IgD-negative memory B cell (primary cell): Measurements from ENCODE around the gene CACNA2D3. TPM values are rescaled to one million over a fixed set of nuclear protein-coding genes. Genes with fewer than 3 reads are reported as not detected.

Experiments used
- H3K27ac Mint-ChIP-seq, 3 donors: one replicate each; pipeline ENCODE4 v1.8.0; 2020 to 2022; ENCODE audit warnings: mild to moderate bottlenecking in 3 of 3, mixed read lengths in 3 of 3, moderate library complexity in 1 of 3
- H3K27me3 Mint-ChIP-seq: one replicate; pipeline ENCODE4 v1.8.0; 2021; ENCODE audit warnings: mixed read lengths
- H3K36me3 Mint-ChIP-seq: one replicate; pipeline ENCODE4 v1.8.0; 2020; ENCODE audit warnings: mild to moderate bottlenecking, mixed read lengths
- H3K4me1 Mint-ChIP-seq, 3 donors: one replicate each; pipeline ENCODE4 v1.8.0; 2020 to 2022; ENCODE audit warnings: mixed read lengths in 3 of 3, mild to moderate bottlenecking in 1 of 3
- H3K4me3 Mint-ChIP-seq, 4 donors: one replicate each; pipeline ENCODE4 v1.8.0; 2020 to 2022; ENCODE audit warnings: mild to moderate bottlenecking in 4 of 4, mixed read lengths in 4 of 4, moderate library complexity in 3 of 4
- H3K9me3 Mint-ChIP-seq, 3 donors: one replicate each; pipeline ENCODE4 v1.8.0; 2020 to 2021; ENCODE audit warnings: mixed read lengths in 3 of 3, mild to moderate bottlenecking in 1 of 3
- polyA plus RNA-seq: library from polyadenylated mRNA; unstranded; fragments of 300-500 nt; fragmentation: Illumina TruSeq; gene quantifications from one replicate; pipeline ENCODE4 v1.2.3, GENCODE V29; 2021

The CACNA2D3 gene
- polyA plus RNA-seq, 1 donor from 2014 or later = not detected

GRCh38 chr3:54856271-54856670, 733.9 kb downstream of the CACNA2D3 start:
- Mint-ChIP-seq H3K36me3 (no peaks in the 10 kb centered on the region), H3K27ac (no peak overlapping the region), H3K27me3 (no peaks in the 10 kb centered on the region), H3K4me1 (no peaks in the 10 kb centered on the region), H3K4me3 (no peak overlapping the region), H3K9me3 (no peaks in the 10 kb centered on the region)

GRCh38 chr3:54857343-54857742, 735.0 kb downstream of the CACNA2D3 start:
- H3K27ac Mint-ChIP-seq = no peak overlapping the region
- no peak overlapping the region for H3K4me3 Mint-ChIP-seq
- H3K4me1 Mint-ChIP-seq = no peaks in the 10 kb centered on the region
- H3K36me3 Mint-ChIP-seq = no peaks in the 10 kb centered on the region
- H3K9me3 Mint-ChIP-seq = no peaks in the 10 kb centered on the region
- no peaks in the 10 kb centered on the region for H3K27me3 Mint-ChIP-seq

DNA sequence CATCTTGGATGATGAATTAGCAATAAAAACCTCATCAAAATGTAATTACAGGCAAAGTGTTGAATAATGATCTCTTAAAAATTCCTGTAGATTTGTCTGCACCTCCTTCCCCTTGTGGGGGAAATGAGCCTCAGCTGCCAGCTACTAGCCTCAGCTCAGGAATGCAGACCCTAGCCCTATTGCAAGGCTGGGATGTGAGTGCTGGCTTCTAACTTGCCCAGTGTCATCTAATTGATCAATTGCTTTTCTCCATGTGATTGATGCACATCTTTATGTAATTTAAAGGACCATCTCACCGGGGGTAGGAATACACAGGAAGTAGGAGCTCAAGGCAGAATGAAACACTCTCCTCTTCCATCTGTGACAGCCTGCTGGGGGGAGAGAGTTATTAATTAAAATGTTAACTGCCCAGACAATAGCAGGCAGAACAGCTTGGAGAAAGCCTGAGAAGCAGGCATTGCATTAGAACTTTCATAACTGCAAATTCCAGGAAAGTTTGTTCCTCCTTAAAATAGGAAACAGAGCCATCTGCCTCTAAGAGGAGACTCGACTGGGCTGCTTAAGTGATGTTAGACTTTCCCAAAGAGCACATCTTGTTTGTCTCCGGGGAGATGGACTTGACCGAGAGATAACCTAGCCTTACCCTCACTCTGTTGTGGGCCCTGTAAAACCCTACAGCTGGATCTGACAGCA, 735.9 kb downstream of the CACNA2D3 start:
- Mint-ChIP-seq H3K36me3 (no peaks in the 10 kb centered on the region), H3K27me3 (no peaks in the 10 kb centered on the region), H3K27ac (no peak overlapping the region), H3K9me3 (no peaks in the 10 kb centered on the region), H3K4me1 (no peaks in the 10 kb centered on the region), H3K4me3 (no peak overlapping the region)

DNA sequence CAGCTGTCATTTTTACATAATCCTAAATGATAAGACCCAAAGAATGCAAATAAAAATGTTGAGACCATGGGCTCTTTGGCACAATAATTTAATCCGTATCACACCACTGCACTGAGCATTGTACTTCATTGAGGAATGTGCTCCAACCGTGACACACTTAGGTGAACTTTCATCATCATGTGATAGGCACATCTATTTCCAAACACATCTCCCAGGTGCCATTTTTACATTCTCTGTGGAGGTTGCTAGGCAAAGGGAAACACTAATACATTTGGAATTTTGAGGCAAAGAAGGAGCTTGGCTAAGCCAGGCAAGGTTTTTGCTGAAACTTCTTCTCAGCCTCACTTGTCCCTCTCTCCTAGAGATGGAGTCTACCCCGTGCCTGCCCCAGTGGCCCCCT, 736.8 kb downstream of the CACNA2D3 start:
- Mint-ChIP-seq H3K27me3 (no peaks in the 10 kb centered on the region), H3K4me3 (no peak overlapping the region), H3K27ac (no peak overlapping the region), H3K4me1 (no peaks in the 10 kb centered on the region), H3K9me3 (peaks cover 0 to 2% (median 0%) of the 10 kb centered on the region in 3 donors), H3K36me3 (no peaks in the 10 kb centered on the region)

DNA sequence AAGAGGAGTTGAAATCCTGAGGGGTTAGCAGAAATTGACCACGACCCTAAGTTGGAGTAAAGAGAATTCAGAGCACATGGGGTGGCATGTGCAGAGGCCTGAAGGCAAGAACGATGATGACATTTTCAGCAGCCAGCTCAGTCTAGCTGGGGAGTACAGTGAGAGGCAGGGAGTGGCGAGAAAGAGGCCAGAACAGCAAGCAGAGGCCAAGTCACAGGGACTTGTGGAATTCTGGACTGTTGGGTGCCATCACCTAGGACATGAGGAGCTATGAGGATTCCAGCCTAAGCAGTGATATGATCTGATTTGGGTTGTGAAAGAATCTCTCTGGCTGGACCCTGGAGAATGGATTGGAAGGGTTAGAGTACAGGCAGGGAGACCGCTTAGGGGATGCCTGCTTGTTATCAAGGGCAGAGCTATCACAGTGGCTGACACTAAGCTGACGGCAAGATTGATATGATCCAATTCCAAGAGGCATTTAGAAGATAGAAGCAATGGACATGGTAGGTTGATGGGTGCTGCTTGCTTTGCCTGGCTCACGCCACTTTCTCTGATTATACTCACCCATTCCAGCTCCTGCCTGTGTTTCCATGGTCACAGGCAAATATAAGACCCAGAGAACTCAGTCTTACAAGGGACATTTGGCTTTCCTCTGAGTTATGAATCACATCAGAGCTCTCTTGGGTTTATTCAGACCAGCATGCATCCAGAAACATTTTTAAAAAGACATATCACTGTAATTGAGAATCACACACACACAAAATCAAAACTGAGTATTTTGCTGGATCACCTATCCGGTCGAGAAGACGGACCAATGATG, 739.1 kb downstream of the CACNA2D3 start:
- no peak overlapping the region for H3K4me3 Mint-ChIP-seq
- no peaks in the 10 kb centered on the region for H3K4me1 Mint-ChIP-seq
- H3K9me3 Mint-ChIP-seq = peaks cover 0 to 2% (median 0%) of the 10 kb centered on the region in 3 donors
- no peaks in the 10 kb centered on the region for H3K27me3 Mint-ChIP-seq
- H3K36me3 Mint-ChIP-seq = no peaks in the 10 kb centered on the region
- H3K27ac Mint-ChIP-seq = no peak overlapping the region

GRCh38 chr3:54862526-54862925, 740.2 kb downstream of the CACNA2D3 start:
- Mint-ChIP-seq H3K4me3 (no peak overlapping the region), H3K4me1 (no peaks in the 10 kb centered on the region), H3K36me3 (no peaks in the 10 kb centered on the region), H3K9me3 (peaks cover 0 to 2% (median 0%) of the 10 kb centered on the region in 3 donors), H3K27me3 (no peaks in the 10 kb centered on the region), H3K27ac (no peak overlapping the region)

- no peak overlapping the region for H3K27ac Mint-ChIP-seq
- H3K9me3 Mint-ChIP-seq = peaks cover 0 to 3% (median 2%) of the 10 kb centered on the region in 3 donors
- no peaks in the 10 kb centered on the region for H3K36me3 Mint-ChIP-seq
- no peaks in the 10 kb centered on the region for H3K4me1 Mint-ChIP-seq
- peaks cover under 1% of the 10 kb centered on the region for H3K27me3 Mint-ChIP-seq
- no peak overlapping the region for H3K4me3 Mint-ChIP-seq
Measured at GRCh38 chr3:54863366-54863765, 741.0 kb downstream of the CACNA2D3 start.

GRCh38 chr3:54863786-54864185, 741.4 kb downstream of the CACNA2D3 start:
- Mint-ChIP-seq H3K36me3 (no peaks in the 10 kb centered on the region), H3K27ac (no peak overlapping the region), H3K9me3 (peaks cover 0 to 3% (median 2%) of the 10 kb centered on the region in 3 donors), H3K4me3 (no peak overlapping the region), H3K4me1 (no peaks in the 10 kb centered on the region), H3K27me3 (peaks cover 1% of the 10 kb centered on the region)

GRCh38 chr3:54865316-54865715, 743.0 kb downstream of the CACNA2D3 start:
- no peak overlapping the region for H3K27ac Mint-ChIP-seq
- H3K36me3 Mint-ChIP-seq = no peaks in the 10 kb centered on the region
- H3K9me3 Mint-ChIP-seq = peaks cover 0 to 3% (median 2%) of the 10 kb centered on the region in 3 donors
- H3K4me3 Mint-ChIP-seq = no peak overlapping the region
- H3K27me3 Mint-ChIP-seq = peaks cover 1% of the 10 kb centered on the region
- no peaks in the 10 kb centered on the region for H3K4me1 Mint-ChIP-seq

DNA sequence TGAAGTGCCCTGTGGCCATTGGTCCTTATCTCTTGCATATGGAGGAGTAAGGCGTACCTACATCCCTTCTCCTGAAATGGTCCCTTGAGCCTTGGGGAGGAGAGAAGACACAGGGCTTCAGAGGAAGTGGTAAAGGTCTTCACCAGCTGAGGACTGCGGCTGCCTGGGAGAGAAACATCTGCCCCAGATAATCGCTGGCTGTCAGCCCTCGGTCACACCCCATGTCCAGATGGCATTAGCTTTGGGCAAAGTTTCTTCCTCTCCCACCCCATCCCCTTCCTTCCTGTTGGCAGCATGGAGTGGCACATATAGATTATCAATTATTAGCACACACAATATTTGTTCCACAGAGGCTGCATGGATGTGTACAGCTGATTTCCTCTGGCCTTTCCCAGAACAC, 743.9 kb downstream of the CACNA2D3 start:
- Mint-ChIP-seq H3K27ac (no peak overlapping the region), H3K9me3 (peaks cover 0 to 3% (median 2%) of the 10 kb centered on the region in 3 donors), H3K27me3 (peaks cover 1% of the 10 kb centered on the region), H3K4me1 (no peaks in the 10 kb centered on the region), H3K36me3 (no peaks in the 10 kb centered on the region), H3K4me3 (no peak overlapping the region)

DNA sequence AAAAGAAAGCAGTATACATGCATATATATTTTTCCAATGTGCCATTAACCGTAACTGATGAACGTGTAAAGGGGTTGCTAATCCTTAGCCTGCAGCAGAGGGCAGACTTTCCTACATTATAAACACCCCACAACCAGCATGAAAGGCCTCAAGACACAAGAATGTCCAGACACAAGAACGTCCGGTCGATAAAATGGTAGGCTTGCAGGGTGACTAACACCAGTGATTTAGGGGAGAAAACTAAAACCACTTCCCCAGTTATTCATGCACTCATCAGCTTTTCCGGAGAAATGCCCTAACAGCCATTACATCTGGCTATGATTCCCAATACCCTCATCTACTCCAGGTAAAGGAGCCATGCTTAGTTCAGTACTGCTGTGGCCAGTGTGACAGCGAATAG, 748.1 kb downstream of the CACNA2D3 start:
- H3K27ac Mint-ChIP-seq = no peak overlapping the region
- peaks cover 0 to 7% (median 4%) of the 10 kb centered on the region in 3 donors for H3K9me3 Mint-ChIP-seq
- H3K27me3 Mint-ChIP-seq = peaks cover 1% of the 10 kb centered on the region
- no peaks in the 10 kb centered on the region for H3K4me1 Mint-ChIP-seq
- no peak overlapping the region for H3K4me3 Mint-ChIP-seq
- no peaks in the 10 kb centered on the region for H3K36me3 Mint-ChIP-seq

GRCh38 chr3:54871867-54872266, 749.5 kb downstream of the CACNA2D3 start:
- H3K9me3 Mint-ChIP-seq = peaks cover 0 to 7% (median 7%) of the 10 kb centered on the region in 3 donors
- peaks cover 4% of the 10 kb centered on the region for H3K27me3 Mint-ChIP-seq
- H3K4me1 Mint-ChIP-seq = no peaks in the 10 kb centered on the region
- H3K36me3 Mint-ChIP-seq = no peaks in the 10 kb centered on the region
- no peak overlapping the region for H3K27ac Mint-ChIP-seq
- H3K4me3 Mint-ChIP-seq = no peak overlapping the region

GRCh38 chr3:54873059-54874010, 751.0 kb downstream of the CACNA2D3 start:
- no peaks in the 10 kb centered on the region for H3K36me3 Mint-ChIP-seq
- peaks cover 0 to 7% (median 5%) of the 10 kb centered on the region in 3 donors for H3K9me3 Mint-ChIP-seq
- no peaks in the 10 kb centered on the region for H3K4me1 Mint-ChIP-seq
- H3K4me3 Mint-ChIP-seq = no peak overlapping the region
- H3K27ac Mint-ChIP-seq = no peak overlapping the region
- peaks cover 4% of the 10 kb centered on the region for H3K27me3 Mint-ChIP-seq

DNA sequence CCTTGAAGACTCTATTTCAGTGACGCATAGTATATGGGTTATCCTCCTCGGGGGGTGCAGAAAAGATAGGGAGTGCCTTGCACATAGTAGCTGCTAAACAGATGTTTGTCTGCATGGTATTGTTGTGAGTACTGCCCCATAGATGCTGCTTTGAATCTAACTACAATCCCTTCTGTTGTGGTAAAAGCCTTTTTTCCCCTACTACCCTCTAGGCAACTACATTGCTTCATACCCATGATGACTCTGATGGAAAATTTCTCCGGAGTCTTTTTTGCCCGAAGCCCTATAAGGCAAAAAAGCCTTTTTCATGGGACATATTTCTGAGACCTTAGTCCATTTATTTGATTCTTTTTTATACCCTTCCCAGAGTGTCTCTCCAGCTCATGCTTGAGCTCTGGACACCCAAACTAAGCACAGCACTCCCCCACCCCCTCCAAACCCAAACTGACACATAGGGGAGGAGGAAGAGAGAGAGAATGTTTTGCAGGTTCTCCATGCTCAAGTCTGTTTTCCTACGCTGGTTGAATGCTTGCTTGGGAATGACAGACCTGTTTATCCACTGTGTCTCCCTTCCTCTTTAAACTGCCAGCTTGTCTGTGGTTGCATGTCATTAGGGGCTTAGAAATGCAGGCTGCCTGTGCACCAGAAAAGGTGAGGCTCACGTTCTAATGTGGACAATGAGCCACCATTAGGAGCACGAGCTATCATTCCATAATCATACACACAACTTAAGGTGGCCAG, 752.6 kb downstream of the CACNA2D3 start:
- H3K4me1 Mint-ChIP-seq = no peaks in the 10 kb centered on the region
- H3K9me3 Mint-ChIP-seq = peaks cover 0 to 7% (median 5%) of the 10 kb centered on the region in 3 donors
- peaks cover 2% of the 10 kb centered on the region for H3K27me3 Mint-ChIP-seq
- H3K27ac Mint-ChIP-seq = no peak overlapping the region
- H3K4me3 Mint-ChIP-seq = no peak overlapping the region
- no peaks in the 10 kb centered on the region for H3K36me3 Mint-ChIP-seq
